GM18526 (cell line): Measurements from ENCODE around the gene CARD11.

Experiments used
- POLR2A ChIP-seq: IDR thresholded peaks from 3 replicates; pipeline ENCODE4 v1.6.1; 2011; ENCODE audit not compliant: insufficient read length; ENCODE audit errors: extremely low read depth

CARD11 gene

GRCh38 chr7:3069771-3070449 is 26.2 kb upstream of the CARD11 start:
- TF ChIP-seq POLR2A, result no peak

DNA sequence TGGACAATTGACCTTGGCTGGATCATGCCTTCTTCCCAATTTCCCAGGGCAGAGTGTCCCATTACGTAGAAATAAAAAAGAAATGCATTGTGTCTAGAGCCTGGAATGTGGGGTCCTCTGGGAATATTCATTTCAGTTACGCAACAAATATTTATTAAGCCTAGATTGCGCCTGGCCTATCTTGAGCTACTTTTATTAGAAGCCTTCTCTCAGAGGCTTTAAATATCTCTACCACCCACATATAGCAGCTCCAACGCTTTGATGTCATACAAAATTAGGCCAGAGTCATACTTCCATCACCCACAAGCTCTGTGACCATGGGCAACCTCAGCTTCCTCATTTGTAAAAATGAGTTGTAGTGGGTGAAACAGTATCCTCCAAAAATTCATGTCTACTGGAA is 24.9 kb upstream of the CARD11 start:
- no peak for TF ChIP-seq POLR2A

DNA sequence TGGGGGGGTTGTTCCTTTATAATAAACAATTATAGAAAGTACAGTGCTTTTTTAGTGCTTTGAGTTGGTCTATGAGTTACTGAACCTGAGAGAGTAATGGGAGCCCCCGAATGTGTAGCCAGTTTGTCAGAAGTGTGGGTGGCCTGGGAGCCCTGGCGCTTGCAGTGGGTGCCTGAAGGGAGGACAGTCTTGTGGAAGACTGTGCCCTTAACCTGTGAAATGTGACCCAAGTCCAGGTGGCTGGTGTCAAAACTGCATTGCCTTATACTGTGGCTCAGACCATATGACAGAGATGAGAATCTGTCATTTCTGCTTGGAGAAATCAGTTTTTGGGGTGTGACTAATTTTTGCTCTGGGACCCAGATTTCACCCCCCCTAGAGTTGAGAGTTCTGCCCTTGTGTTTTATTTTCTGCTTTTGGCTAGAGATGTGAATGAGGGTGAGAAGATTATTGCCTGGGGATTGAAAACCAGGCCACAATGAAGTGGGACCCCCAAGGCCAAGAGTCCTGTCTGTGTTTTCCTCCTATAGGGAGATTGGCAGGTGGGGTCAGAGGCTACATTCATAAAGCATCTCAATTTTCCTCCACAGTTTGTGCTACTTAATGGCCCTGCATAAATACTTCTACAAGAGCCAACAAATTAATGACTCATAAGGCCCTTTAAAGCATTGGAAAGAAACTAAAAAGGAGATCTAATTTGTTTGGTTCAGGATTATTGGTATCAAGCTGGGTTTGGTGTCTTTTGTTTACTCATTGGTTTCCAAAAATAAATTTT is 24.1 kb upstream of the CARD11 start:
- TF ChIP-seq POLR2A, result no peak

GRCh38 chr7:3067193-3067592 is 23.5 kb upstream of the CARD11 start:
- no peak for TF ChIP-seq POLR2A

GRCh38 chr7:3066506-3066905 is 22.8 kb upstream of the CARD11 start:
- TF ChIP-seq POLR2A, result no peak

GRCh38 chr7:3065724-3066143 is 22.1 kb upstream of the CARD11 start:
- no peak for TF ChIP-seq POLR2A

DNA sequence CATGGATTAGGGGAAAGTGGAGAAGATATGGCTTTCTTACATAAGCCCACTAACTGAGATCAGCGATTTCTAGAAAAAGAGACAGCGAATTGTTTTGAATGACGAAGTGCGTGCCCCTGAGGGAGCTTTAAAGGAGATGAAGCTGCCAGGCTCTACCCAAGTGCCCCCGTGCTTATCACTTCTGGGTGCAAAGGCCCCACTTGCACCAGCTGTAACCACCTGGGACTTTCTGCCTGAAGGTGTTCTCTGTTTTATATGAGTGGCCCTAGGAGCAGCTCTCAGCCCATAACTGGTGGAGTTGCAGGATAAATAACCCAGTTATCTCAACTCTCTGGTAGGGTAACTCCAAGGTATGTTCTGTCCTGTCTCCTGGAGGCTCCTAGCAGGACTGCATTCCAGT is 20.4 kb upstream of the CARD11 start:
- TF ChIP-seq POLR2A, result no peak

DNA sequence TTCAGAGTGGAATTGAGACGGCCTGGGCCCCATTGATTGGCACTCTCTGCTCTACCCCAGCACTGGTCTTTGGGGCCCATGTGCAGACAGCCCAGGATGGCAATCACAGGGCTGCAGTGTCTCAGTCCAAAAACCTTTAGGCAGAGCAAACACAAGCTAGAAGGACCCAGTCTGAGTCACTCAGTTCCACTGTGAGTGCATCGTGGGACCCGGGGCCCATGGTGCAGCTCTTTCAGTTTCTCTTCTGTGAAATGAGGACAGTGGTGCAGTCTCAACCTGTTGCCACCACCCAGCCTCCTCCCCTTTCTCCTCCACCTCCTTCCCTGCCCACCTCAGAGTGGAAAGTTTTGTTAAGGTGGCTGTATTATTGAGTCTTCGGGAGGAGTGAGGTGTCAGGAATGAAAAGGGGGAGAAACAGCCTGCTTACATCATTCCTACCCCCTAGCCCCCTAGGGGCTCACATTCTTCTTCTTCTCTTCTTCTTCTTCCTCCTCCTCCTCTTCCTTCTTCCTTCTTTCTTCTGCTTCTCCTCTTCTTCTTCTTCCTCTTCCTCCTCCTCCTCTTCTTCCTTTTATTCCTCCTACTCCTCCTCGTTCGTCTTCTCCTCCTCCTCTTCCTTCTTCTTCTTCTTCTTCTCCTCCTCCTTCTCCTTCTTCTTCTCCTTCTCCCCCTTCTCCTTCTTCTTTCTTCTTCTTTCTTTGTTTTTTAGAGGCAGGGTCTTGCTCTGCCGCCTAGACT is 19.5 kb upstream of the CARD11 start:
- TF ChIP-seq POLR2A, result no peak

GRCh38 chr7:3057066-3057420 is 13.4 kb upstream of the CARD11 start:
- no peak for TF ChIP-seq POLR2A

DNA sequence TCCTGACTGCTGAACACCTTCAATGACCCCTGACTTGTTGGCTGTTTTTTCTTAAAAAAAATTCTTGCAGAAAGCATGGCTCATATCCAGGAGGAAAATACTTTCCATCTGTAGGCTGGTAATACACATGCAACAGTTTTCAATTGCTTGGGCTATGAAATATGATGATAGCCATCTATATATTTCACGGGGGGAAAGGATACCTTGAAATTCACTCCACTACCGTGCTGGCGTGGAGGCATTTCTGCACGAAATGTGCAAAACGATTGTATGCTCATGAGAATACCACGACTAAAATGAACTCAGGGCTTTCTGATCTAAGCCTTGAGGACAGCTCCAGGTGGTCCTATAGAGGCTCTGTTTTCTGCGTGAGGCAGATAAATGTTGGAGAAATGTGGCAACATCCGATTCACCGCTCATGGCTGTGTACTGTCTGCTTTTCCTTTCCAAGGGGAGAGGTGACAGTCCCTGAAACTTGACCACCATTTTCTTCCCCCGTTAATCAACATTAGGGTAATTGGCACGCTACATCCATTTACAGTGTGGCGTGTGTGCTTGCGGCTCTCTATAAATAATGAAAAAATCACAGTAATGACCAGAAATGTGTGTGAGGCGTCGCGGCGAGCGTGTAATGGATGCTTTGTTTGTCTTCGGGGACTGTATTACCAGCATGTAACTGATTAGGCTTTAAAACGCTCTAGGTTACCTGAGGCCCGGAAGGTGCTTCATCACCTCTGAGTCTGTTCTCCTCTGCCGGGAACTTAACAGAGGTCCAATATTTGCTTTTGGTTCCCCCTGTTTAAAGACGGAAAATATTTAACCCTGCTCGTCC is 12.8 kb upstream of the CARD11 start:
- no peak for TF ChIP-seq POLR2A

DNA sequence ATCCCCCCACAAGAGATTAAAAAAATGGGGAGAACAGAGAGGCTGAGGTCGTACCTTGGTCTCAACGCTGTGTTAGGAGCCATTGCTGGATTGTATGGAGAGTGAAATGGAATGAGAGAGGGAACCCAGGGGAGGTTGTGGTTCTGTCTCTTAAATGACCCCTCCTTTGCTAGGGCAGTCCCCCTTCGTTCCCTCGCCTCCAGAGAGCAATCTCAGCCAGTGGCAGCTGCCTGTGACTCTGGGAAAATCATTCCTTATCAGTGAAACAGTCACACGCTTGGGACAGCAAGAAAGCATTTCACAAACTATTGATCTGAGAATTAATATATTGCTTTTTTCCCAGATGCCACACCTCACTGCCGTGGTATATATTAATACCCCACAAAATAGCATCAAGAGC is 12.0 kb upstream of the CARD11 start:
- TF ChIP-seq POLR2A, result no peak

- no peak for TF ChIP-seq POLR2A
Observed at GRCh38 chr7:3042861-3043489, 692 bp downstream of the CARD11 start.

- TF ChIP-seq POLR2A, result no peak
Observed at GRCh38 chr7:3041986-3042675, 1.5 kb downstream of the CARD11 start.

GRCh38 chr7:3039787-3040186 is 3.9 kb downstream of the CARD11 start:
- TF ChIP-seq POLR2A, result no peak
